ENCODE measurements around the gene TSC22D1.

The TSC22D1 gene

GRCh38 chr13:44453069-44453468 is 123.1 kb downstream of the TSC22D1 start:
- TF ChIP-seq CTCF (IDR thresholded peaks at IDR 0.05; ENCODE audit: insufficient read depth, low read length, poor library complexity, severe bottlenecking), result no peak
- TF ChIP-seq EZH2phosphoT487 (conservative IDR thresholded peaks at IDR 0.05; ENCODE audit: low read length), result no peak
- Histone ChIP-seq H3K27me3 (ENCODE audit: low read length) (no peaks in the 10 kb centered on the region), H2AFZ (ENCODE audit: low read depth, low read length, severe bottlenecking) (no peak overlapping the region), H3K4me2 (ENCODE audit: low read depth, low read length, poor library complexity, severe bottlenecking) (no peak overlapping the region), H3K9me2 (replicated peaks; ENCODE audit: insufficient read depth, low read length) (no peaks in the 10 kb centered on the region), H3K36me3 (ENCODE audit: low read length) (no peaks in the 10 kb centered on the region), H3K4me3 (ENCODE audit: insufficient read depth, low read length, poor library complexity, severe bottlenecking) (no peak overlapping the region), H3K79me2 (ENCODE audit: insufficient read depth, low read length) (no peaks in the 10 kb centered on the region), H3K9me3 (ENCODE audit: insufficient read depth, low read length) (no peaks in the 10 kb centered on the region), H3K27ac (ENCODE audit: low read depth, low read length) (no peak overlapping the region), H3F3A (ENCODE audit: insufficient read depth) (no peaks in the 10 kb centered on the region), H3K9ac (ENCODE audit: low read length) (no peak overlapping the region), H4K20me1 (ENCODE audit: low read depth, low read length) (no peaks in the 10 kb centered on the region)

- H3K4me2 ChIP-seq (ENCODE audit: low read depth, low read length, poor library complexity, severe bottlenecking), result no peak overlapping the region
- H3K36me3 ChIP-seq (ENCODE audit: low read length), result no peaks in the 10 kb centered on the region
- no peak overlapping the region for H2AFZ ChIP-seq (ENCODE audit: low read depth, low read length, severe bottlenecking)
- H3K9ac ChIP-seq (ENCODE audit: low read length), result no peak overlapping the region
- no peaks in the 10 kb centered on the region for H3K9me3 ChIP-seq (ENCODE audit: insufficient read depth, low read length)
- H3F3A ChIP-seq (ENCODE audit: insufficient read depth), result no peaks in the 10 kb centered on the region
- TF ChIP-seq EZH2phosphoT487 (conservative IDR thresholded peaks at IDR 0.05; ENCODE audit: low read length) (no peak), CTCF (IDR thresholded peaks at IDR 0.05; ENCODE audit: insufficient read depth, low read length, poor library complexity, severe bottlenecking) (no peak)
- no peaks in the 10 kb centered on the region for H3K9me2 ChIP-seq (replicated peaks; ENCODE audit: insufficient read depth, low read length)
- no peaks in the 10 kb centered on the region for H3K79me2 ChIP-seq (ENCODE audit: insufficient read depth, low read length)
- H4K20me1 ChIP-seq (ENCODE audit: low read depth, low read length), result no peaks in the 10 kb centered on the region
- no peak overlapping the region for H3K4me3 ChIP-seq (ENCODE audit: insufficient read depth, low read length, poor library complexity, severe bottlenecking)
- H3K27ac ChIP-seq (ENCODE audit: low read depth, low read length), result no peak overlapping the region
- H3K27me3 ChIP-seq (ENCODE audit: low read length), result no peaks in the 10 kb centered on the region
Measured at GRCh38 chr13:44452418-44452817, 123.7 kb downstream of the TSC22D1 start.

- no peaks in the 10 kb centered on the region for H3K36me3 ChIP-seq (ENCODE audit: low read length)
- H3K9me2 ChIP-seq (replicated peaks; ENCODE audit: insufficient read depth, low read length), result no peaks in the 10 kb centered on the region
- no peak overlapping the region for H3K27ac ChIP-seq (ENCODE audit: low read depth, low read length)
- H3K27me3 ChIP-seq (ENCODE audit: low read length), result no peaks in the 10 kb centered on the region
- H3K4me3 ChIP-seq (ENCODE audit: insufficient read depth, low read length, poor library complexity, severe bottlenecking), result no peak overlapping the region
- H3K9ac ChIP-seq (ENCODE audit: low read length), result no peak overlapping the region
- no peaks in the 10 kb centered on the region for H3F3A ChIP-seq (ENCODE audit: insufficient read depth)
- H3K9me3 ChIP-seq (ENCODE audit: insufficient read depth, low read length), result no peaks in the 10 kb centered on the region
- no peaks in the 10 kb centered on the region for H4K20me1 ChIP-seq (ENCODE audit: low read depth, low read length)
- no peaks in the 10 kb centered on the region for H3K79me2 ChIP-seq (ENCODE audit: insufficient read depth, low read length)
- no peak overlapping the region for H2AFZ ChIP-seq (ENCODE audit: low read depth, low read length, severe bottlenecking)
- no peak overlapping the region for H3K4me2 ChIP-seq (ENCODE audit: low read depth, low read length, poor library complexity, severe bottlenecking)
- TF ChIP-seq CTCF (IDR thresholded peaks at IDR 0.05; ENCODE audit: insufficient read depth, low read length, poor library complexity, severe bottlenecking) (no peak), EZH2phosphoT487 (conservative IDR thresholded peaks at IDR 0.05; ENCODE audit: low read length) (no peak)
Measured at GRCh38 chr13:44451651-44452050, 124.5 kb downstream of the TSC22D1 start.

All from SU-DHL-6 (cell line).